NK-92 (cell line): Measurements from ENCODE around the gene KDM4B.

ENCODE experiments used
- DNase-seq: peaks from one replicate; lab custom pipeline; 2025; ENCODE audit not compliant: unreplicated experiment; lab: John Stamatoyannopoulos, UW

The KDM4B gene

DNA sequence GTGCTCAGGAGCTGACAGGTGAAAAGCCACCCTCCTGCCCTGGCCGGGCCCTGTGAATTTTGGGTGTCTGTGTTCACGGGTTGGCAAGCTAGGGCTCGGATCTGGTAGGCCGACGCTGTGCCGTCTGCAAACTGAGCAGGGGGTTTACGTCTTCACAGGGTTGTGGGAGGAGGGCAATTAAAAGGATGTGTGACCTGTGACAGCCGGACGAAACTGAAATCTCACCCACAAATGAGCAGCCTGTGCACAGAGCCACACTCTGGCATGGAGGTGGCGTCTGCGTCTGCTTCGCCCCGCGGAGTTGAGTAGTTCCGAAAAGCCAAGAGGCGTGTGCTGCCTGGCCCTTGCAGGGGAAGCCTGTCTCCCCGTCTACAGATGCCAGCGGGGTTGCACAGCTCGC is 117.3 kb downstream of the KDM4B start:
- no peak for DNase-seq

DNA sequence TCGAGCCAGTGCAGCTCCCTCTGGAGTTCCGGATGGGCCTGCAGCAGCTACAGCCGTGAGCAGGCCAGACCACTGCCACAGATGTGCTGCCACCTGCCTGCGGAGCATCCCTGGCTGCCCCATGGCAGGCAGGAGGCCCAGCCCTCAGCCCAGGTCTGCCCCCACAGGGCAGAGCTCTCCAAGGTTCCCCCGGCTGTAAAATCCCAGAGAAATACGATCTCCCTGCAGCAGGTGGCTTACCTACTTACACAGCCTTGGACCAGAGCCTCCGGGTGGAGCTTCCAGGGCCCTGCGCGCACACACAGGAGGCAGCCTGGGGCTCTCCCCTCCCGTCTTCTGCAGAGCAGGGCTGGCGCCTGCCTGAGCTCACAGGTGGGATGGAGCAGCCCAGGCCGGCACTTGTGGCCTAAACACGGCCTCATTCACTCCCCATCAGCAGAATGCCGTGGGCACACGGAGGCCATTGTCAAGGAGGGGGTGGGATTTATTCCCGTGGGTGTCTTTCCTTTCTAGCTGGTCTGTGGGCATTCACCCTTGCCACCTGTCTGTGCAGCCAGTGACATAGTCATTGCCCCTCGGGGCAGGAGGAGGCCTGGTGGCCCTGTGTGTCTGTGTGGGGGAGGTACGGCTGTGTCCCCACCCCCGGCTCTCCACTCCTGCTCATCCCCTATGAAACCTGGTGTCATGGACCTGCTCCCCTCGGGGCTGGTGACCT is 118.0 kb downstream of the KDM4B start:
- DNase-seq, result no peak

DNA sequence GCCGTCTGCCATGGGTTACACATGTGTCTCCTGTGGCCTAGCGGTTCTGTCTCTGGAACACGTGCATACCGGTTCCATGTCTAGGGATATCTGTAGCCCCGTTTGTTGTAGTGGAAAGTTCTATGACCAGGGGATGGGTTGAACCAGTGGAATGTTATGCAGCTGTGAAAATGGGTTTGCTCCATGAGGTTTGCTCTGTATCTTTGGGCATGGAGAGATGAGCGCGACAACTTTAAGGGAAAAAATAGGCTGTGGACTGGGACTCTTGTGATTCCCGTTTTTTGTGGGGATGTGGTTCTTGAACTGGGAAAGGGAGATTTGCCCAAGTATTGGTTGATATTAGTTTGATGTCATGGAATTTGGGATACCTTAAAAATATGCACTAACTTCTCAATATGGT is 120.4 kb downstream of the KDM4B start:
- no peak for DNase-seq

DNA sequence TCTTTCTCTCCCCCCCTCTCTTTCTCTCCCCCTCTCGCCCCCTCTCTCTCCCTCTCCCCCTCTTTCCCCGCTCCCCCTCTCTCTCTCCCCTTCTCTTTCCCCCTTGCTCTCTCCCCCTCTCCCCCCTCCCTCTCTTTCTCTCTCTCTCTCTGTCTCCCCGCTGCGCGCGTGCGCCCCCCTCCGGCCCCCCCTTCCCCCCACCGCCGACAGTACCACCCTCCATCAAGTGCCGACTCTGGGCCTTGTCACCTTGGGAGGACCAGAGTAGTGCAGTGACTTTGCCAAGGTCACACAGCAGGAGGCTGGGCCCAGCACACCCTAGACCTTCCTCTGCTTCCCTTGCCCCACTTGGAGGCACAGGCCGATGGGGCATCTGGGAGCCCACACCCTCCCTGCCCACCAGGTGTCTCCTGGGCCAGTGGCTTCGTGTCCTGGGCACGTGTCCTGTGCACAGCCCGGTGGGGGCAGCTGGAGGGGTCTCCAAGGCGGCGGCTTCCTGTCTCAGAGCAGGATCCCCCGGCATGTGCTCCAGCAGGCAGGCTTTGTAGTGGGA is 121.6 kb downstream of the KDM4B start:
- no peak for DNase-seq

DNA sequence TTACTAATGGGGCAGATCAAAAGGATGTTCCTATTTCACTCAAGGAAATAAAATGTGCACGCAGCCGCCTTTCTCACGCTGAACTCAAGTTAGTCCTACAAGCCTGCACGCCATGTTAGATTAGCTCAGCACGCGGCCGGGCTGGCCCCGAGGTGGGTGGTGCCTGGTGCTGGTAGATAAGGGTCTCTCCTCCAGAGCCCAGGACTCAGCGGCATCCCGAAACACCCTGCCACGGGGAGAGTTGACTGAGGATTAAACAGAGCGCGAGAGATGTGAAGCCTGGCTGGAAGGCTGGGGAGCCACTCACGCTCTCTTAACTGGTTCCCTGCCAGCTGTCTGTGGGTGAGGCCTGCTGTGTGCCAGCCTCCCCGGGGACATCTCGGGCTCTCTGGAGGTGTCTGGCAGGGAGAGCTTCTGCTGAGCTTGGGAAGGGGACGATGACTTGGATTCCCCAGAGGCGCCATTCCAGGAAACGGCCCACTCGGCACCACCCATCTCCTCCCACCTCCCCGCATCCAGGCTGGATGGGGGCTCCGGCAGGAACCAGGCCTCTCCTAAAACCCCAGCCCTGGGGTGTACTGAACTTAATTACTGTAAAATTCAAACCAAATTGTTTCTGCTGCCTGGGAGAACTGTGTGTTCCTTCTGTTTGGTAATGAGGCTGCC is 122.2 kb downstream of the KDM4B start:
- DNase-seq, result no peak

DNA sequence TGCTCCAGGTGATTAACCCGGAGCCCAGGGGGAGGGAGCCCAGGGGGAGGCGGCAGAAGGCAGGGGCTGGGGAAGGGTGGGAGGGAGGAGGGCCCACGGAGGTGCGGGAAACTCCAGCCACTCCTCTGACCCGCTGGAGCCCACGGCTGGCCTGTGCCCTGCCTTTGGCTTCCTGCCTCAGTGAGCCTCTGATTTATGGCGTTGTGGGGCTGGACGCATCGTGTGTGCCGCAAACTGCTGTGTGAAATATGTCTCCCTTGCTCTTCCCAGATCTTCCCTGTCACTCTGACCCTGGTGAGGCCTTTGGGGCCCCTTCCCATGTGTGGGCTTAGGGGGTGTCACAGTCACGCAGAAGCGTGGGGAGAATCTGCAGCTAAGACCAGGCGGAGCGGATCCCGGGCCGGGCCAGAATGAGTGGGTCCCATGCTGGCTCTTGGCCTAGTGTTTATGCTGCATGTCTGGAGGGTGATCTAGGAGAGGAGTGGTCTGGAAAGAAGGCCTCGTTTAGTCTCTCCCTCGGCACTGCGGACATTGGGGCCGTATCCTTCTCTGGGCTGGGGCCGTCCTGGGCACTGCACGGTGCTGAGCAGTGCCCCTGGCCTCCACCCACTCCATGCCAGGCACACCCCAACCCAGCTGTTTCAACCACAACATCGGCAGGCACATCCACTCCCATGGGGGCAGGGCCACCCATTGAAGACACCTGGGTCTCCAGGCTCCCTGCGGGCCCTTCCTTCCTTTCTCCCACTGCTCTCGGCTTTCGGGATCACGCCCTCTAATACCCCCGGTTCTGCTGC is 123.0 kb downstream of the KDM4B start:
- DNase-seq, result no peak

DNA sequence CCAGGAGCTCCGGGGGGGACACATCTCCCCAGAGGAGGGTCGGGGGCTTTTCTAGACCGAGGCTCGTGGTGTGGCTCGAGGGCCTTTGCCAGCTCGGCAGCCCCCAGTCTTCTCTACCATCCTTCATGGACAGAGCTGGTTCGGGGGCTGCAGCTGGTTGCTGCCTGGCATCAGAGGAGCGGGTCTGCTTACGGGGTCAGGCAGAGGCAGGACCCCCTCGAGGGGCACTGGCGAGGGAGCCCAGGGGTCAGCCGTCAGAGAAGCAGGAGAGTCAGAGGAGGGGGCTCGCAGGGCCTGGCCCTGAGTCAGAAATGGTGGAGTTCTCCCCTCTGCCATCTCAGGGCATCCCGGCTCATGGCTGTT is 123.5 kb downstream of the KDM4B start:
- DNase-seq, result no peak

DNA sequence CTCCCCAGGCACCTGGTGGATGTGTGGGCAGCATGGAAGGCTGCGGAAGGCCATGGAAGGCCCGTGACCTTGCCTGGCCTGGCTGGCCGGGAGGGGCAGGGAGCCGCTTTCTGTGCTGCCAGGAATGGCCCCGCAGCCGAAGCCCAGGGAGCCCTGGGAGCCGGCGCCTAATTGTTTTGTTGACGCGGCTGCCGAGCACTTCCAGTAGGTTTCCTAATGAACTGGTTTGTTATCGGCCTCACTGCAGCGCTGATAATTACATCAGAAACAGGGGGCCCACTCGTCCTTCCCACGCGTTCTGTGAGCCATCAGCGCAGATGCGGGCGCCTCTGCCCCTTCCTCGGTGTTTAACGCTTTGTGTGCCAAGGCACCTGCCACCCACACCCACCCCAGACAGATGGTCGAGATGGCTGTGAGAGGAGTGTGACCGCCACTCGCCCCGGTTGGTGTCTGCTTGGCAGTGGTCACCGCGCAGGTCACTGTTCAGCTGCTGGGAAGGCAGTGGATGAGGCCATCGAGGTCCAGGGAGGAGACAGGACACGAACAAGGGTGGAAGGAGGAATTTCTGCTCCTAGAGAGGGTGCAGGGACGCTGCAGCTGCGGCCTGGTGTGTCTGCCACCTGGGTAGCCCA is 124.5 kb downstream of the KDM4B start:
- no peak for DNase-seq

DNA sequence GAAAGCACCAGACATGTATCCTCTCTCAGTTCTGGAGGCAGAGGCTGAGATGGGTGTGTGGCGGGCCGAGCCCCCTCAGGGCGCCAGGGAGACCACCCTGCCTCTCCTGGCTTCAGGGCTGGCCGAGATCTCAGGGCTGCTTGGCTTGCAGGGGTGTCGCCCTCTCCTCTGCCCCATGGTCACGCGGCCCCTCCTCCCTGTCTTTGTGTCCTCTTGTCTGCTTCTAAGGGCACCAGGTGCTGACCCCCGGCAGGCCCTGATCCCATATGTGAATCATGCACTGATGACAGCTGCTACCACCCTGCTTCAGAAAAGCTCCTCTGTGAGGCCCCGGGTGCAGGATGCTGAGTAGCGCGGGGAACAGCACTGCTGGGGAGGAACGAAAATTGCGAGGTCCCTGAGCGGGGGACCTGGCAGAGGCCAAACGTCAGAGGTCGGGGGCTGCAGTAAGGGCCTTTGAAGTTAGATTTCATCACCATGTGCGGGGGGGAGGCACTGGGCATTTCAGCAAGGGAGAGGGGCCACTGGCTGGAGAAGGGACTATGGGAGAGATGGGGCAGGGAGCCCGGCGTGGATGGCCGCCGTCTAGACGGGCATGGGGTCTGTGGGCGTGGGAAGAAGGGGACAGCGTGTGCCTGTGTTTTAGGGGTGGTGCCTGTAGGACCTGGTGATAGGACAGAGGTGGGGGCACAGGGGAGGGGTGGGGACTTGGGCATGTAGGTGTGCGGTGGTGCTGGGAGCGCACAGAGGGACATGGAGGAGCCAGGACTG is 125.2 kb downstream of the KDM4B start:
- DNase-seq, result no peak

DNA sequence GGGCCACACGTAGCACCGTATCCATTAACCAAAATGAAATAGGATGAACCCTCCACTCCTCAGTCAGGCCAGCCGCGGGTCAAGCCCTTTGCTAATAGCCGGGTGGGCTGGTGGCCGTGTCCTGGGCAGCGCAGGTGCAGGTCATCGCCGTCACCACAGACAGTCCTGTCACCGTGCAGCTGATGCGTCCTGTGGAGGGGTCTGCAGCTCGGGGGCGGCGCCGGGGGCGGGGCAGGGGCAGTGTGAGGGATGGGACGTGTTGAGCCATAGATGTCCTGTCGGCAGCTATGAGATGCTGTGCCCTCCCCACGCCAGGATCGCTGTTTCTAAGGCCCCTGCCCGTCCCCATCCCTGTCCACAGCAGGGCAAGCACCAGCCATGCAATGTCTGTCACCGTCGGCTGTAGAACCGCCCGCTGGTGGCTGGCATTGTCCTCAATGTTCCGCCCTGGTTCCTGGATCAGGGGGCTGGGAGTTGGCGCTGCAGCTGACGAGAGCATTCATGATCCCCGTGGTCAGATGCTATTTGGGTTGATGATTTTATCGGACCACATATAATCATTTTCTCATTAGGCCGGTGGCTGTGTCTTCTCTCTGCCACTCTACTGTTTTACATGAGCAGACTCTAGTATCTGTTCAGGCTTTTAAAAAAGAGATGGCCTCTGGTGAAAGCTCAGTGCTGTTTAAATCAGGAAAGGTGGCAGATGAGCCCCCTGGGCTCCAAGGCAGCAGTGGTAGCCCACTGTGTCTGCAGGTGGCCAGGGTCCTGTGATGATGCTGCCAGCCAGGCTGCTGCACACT is 126.1 kb downstream of the KDM4B start:
- DNase-seq, result no peak

DNA sequence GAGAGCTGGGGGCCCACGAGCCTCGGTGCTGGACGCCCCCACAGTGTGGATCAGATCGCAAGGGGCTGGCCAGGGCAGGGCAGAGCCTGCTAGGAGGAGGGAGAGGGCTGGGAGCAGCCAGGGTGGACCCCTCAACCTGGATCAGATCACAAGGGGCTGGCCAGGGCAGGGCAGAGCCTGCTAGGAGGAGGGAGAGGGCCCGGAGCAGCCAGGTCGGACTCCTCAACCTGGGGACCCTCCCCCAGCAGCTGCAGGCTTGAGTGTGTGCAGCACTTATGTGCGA is 126.6 kb downstream of the KDM4B start:
- DNase-seq, result no peak

DNA sequence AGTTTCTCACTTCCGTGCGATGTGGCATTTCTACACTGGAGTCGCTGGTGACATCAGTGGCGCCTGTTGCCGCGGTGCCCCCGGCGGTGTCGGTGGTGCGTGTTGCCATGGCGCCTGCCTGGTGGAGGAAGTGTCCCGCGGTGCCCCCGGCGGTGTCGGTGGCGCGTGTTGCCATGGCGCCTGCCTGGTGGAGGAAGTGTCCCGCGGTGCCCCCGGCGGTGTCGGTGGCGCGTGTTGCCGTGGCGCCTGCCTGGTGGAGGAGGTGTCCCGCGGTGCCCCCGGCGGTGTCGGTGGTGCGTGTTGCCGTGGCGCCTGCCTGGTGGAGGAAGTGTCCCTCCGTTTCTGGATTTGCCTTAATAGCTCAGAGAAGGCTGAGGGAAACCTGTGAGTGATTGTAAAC is 127.6 kb downstream of the KDM4B start:
- no peak for DNase-seq

DNA sequence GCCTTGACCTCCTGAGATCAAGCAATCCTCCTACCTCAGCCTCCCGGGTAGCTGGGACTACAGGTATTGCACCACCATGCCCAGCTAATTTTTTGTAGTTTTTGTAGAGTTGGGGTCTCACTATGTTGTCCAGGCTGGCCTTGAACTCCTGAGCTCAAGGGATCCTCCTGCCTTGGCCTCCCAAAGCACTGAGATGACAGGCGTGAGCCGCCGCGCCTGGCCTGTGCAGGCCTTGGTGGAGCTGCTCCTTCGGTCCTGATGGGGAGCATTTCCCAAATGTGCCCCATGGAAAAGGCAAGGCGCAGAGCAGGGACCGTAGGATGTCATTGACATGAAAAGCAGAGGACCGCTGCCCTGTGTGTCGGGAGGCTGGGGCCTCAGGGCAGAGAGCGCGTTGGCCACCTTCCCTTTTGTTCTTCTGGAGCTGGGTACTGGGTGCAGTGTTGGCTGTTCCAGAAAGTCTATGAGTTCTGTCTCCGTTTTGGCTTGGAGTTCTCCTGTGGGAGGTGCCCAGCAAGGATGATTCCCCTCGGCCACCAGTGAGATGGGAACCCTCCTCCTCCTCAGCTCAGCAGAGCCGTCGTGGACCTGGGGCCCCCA is 128.5 kb downstream of the KDM4B start:
- DNase-seq, result no peak

DNA sequence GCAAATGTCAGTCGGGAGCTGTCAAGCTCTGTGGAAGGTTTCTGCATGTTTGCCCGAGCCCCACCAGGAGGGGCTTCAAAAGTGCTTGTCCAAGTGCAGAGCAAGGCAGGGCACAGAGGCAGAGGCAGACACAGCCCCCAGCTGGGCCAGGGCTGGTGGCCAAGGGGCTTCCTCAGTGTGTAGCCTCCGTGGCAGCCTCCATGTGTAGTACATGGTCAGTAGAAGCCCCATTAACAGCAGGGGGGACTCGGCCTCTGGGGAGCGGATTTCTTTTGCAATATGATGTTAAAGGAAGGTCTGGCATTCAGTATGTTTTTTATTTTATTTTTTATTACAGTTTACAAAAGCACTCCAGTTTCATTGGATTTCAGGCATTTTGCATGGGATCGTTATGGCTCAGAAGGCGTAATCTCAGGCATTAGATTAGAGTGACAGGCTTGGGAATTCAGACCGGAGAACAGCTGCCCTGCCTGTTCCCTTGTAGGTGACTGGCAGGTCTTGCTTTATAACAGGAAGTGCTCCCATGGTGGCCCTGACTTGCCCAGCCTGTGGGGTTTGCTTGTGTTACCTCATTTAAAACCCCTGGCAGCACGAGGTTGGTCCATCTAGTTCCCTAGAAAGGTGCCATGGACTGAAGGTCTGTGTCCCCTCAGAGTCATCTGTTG is 129.2 kb downstream of the KDM4B start:
- DNase-seq, result no peak

DNA sequence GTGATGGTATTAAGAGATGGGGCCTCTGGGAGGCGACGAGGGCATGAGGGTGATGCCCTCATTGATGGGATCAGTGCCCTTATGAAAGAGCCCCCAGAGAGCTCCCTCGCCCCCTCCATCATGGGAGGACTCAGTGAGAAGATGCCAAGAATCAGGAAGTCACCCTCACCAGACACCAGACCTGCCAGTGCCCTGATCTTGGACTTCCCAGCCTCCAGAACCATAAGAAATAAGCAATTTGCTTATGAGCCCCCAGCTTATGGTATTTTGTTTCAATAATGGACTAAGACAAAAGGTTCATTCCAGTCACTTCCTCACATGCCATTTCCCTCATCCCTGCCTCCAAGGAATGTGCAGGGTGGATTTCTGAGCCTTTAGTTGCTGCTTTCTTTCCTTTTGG is 129.7 kb downstream of the KDM4B start:
- DNase-seq, result no peak

DNA sequence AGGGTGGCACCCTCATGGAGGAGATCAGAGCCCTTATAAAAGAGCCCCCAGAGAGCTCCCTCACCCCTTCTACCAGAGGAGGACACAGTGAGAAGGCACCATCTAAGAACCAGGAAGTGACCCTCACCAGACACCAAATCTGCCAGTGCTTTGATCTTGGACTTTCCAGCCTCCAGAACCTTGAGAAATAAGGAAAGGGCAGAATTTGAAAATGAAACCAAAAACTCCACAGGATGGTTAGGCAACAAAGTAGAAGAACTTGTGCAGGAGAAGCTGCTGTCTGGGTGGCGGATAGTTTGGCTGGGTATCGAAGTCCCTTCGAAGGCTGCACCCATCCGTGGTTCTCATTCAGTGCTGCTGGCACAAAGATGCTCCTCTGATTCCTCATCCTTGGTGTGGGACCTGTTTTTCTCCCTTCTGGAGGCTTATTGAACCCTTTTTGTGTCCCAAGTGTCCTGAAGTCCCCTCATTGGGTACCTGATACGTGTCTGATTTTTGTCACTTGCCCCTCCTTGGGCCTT is 130.8 kb downstream of the KDM4B start:
- no peak for DNase-seq

DNA sequence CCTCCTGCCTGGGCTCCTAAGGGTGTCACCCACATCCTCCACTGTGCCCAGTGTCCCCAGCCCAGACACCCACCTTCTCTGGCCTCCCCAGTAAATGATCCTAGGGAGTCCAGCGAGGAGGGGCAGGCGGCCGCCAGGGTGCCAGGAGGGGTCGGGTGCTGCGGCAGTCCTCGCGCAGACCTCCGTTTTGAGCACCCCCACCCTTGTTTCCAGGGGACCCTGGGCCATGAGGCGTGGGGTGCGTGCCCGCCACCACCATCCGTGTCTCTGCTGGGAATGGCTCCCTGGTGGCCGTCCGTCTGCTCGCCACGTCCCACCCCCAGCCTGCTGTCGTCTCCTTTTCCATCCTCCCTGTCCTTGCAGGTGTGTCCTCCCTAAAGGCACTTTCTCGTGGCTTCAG is 133.0 kb downstream of the KDM4B start:
- DNase-seq, result no peak

DNA sequence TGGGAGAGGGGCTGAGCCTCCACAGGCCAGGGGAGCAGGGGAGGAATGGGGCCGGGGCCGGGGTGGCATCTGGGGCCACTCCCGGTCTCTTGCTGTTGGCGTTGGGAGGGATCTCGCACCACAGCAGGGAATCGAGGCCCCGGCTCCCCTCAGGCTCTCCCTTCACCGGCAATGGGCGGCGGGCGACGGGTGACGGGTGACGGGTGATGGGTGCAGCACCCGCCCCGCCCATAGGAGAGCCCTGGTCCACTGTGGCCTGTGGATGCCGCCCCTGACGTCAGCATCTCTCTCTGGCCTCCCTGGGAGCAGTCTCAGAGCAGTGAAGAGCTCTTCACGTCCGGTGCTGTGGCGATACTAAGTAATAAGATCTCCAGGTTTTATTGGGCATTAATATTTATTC is 133.6 kb downstream of the KDM4B start:
- DNase-seq, result no peak
